Upper lobe of right lung (tissue), 1 donor: ENCODE data around the gene GIGYF1. TPM values are rescaled to one million over a fixed set of nuclear protein-coding genes. Genes with fewer than 3 reads are reported as not detected.

Source experiments
- ATAC-seq: fragments of 200-7000 bp; cut with Tn5 transposase; one replicate; pipeline ENCODE4 v1.9.1; 2020; ENCODE audit warnings: mild to moderate bottlenecking, moderate library complexity
- DNase-seq: peaks from one replicate; pipeline ENCODE4 v3.0.0-alpha.2; 2020
- H3K27ac ChIP-seq: fragments of 200-600 bp; one replicate; pipeline ENCODE4 v1.8.0; 2022
- H3K27me3 ChIP-seq: fragments of 200-600 bp; one replicate; pipeline ENCODE4 v1.8.0; 2022; ENCODE audit warnings: mild to moderate bottlenecking
- H3K36me3 ChIP-seq: fragments of 200-600 bp; one replicate; pipeline ENCODE4 v1.8.0; 2022
- H3K4me1 ChIP-seq: fragments of 200-600 bp; one replicate; pipeline ENCODE4 v1.8.0; 2022
- H3K4me3 ChIP-seq: fragments of 200-600 bp; one replicate; pipeline ENCODE4 v1.8.0; 2022; ENCODE audit warnings: mild to moderate bottlenecking
- H3K9me3 ChIP-seq: fragments of 200-600 bp; one replicate; pipeline ENCODE4 v1.8.0; 2022
- intact Hi-C: fragments of 100-400 bp; cut with DNase I; formaldehyde crosslinking; loops from one replicate; pipeline ENCODE4 v1.11.0; 2022
- total RNA-seq: library from RNA; stranded (reverse); fragmentation: NEBNext Ultra II Directional; extraction: Animal tissue kit (Norgen Biotek cat#: 25700); gene quantifications from one replicate; pipeline ENCODE4 v1.2.1, GENCODE V29; 2021
- TF ChIP-seq, protein P1 (sequence below): fragments of 200-600 bp; IDR thresholded peaks from one replicate; pipeline ENCODE4 v1.8.0; 2022; ENCODE audit warnings: antibody characterized with exemption
- donor health status: DM: no; HTN: yes; CAD: no; lungs with severe emphysema.

Gene GIGYF1
- total RNA-seq, 1 donor from 2014 or later: 44.5 TPM

DNA sequence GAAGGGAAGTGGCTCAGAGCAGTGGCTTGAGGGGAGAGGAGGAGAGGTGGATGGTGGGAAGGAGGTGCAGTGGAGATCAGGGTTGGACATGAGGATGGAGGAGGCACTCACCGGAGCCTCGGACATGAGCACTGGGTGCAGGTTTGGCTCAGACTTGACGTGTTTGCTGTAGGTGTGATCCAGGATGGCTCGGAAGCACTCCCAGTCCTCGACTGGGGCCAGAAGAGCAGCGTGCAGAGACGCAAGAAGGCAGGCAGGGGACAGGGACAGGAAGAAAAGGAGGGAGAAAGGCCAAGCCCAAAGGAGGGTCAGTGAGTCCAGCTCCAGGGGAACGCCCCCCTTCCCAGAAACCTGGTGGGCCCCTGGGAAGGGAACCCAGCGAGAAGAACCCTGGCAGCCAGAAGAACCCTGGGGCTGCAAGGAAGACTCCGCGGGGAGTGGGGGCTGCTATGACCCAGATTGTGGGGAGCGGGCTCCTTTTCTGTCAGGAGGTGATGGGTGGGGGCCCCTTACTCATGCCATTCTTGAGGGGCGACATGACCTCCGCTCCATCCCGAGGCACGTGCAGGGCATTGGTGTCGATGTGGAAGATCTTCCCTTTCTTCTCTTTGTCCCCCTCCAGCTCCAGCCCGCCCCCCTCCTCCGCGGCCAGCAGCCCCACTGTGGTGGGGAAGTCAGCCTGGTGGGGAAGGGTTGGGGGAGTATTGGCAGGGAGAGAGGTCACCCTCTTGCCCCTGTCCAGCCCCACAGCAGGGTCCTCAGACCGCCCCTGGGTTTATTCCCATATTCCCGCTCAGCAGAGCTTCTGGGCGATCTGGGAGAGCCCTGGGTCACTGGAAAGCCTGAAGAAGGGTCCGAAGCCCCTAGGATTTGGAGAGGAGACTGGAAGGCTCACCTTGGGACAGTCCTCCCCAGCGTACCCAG, 38.9 kb downstream of the GIGYF1 start:
- intact Hi-C loops: no loop called here
- ATAC-seq: no peak
- H3K4me3 ChIP-seq: no peak overlapping the region

DNA sequence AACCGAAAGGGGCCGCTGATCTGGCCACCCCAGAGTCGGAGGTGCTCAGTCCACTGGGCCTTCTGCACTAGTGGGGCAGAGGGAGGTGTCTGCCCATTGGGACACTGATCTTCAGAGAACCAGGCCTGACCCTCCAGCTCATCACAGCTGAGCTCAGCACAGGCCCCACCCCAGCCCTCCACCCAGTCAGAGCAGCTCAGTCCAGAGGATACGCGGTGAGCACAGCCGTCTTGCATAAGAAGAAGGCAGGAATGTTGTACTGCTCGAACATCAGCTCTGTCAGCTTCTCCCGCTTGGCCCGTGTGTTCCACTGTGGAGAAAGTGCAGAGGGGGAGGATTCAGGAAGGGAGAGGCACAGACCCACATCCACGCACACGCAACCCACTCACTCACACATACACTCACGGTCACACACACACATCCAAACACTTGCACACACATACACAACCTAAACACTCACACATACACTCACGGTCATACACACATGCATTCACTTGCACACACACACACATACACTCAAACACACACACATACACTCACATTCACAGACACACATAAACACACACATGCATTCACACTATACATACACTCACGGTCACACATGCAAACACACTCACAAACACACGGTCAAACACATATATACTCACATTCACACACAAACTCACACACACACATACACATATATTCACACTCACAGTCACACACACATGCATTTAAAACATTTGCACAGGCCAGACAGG, 44.1 kb downstream of the GIGYF1 start:
- no peaks in the 10 kb centered on the region for H3K4me1 ChIP-seq
- DNase-seq (no peak), ATAC-seq (no peak)
- no peak overlapping the region for H3K27ac ChIP-seq
- H3K36me3 ChIP-seq: no peaks in the 10 kb centered on the region
- H3K9me3 ChIP-seq: no peaks in the 10 kb centered on the region
- peaks cover 25% of the 10 kb centered on the region for H3K27me3 ChIP-seq
- intact Hi-C loops: no loop called here
- TF ChIP-seq, protein P1, sequence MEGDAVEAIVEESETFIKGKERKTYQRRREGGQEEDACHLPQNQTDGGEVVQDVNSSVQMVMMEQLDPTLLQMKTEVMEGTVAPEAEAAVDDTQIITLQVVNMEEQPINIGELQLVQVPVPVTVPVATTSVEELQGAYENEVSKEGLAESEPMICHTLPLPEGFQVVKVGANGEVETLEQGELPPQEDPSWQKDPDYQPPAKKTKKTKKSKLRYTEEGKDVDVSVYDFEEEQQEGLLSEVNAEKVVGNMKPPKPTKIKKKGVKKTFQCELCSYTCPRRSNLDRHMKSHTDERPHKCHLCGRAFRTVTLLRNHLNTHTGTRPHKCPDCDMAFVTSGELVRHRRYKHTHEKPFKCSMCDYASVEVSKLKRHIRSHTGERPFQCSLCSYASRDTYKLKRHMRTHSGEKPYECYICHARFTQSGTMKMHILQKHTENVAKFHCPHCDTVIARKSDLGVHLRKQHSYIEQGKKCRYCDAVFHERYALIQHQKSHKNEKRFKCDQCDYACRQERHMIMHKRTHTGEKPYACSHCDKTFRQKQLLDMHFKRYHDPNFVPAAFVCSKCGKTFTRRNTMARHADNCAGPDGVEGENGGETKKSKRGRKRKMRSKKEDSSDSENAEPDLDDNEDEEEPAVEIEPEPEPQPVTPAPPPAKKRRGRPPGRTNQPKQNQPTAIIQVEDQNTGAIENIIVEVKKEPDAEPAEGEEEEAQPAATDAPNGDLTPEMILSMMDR: no peak
- no peak overlapping the region for H3K4me3 ChIP-seq

More for the DNA sequence above, 38.9 kb downstream of the GIGYF1 start:
- Histone ChIP-seq H3K36me3 (no peaks in the 10 kb centered on the region), H3K27me3 (peaks cover 48% of the 10 kb centered on the region), H3K27ac (no peak overlapping the region), H3K9me3 (no peaks in the 10 kb centered on the region), H3K4me1 (no peaks in the 10 kb centered on the region)
- DNase-seq: no peak
- TF ChIP-seq, protein P1: no peak

DNA sequence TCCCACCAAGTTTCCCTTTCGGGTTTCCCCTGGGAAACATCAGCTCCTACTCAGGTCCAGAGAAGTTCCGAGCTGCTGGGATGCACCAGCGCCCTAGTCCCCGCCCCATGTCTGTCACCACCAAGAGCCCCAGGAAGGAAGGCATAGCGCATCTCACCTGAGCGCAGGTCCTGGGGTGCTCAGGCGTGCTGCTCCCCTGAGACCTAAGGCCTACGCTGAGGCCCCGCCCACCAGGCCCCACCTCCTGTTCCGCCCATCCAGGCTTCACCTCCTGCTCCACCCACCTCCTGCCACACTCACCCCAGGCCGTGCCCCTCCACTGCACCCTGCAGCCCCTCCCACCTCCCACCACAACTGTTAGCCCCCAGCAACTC, 51.5 kb downstream of the GIGYF1 start:
- intact Hi-C loops: no loop called here

DNA sequence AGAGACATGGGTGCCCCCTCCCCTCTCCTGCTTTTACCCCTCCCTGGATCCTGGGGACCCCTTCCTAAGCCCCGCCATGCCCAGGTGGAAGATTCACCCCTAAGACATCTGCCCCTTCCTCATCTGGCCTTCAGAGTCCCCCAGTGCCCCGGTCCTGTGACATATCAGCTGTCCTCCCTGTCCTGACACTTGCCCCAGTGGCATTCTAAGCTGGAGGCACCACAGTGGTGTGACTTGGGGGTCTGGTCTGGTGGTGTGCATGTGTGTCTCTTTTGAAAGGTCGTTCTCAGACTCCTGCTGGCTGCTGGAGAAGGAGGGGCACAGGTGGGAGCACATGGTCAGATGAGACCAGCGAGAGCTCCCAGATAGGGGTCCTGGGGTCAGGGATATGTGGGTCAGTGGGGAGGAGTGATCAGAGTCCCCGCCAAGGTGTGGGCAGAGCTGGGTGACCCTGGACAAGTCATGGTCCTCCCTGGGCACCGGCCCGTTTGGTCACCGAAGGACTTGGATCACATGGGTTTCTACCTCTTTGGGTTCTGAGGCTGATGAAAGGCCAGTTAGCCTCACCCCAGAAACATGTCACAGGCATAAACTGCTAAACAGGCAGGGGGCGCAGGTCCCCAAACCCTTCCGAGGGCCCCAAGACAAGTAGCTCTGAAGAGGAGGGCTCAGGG, 52.1 kb downstream of the GIGYF1 start:
- intact Hi-C loops: no loop called here
- Histone ChIP-seq H3K36me3 (no peaks in the 10 kb centered on the region), H3K4me3 (no peak overlapping the region), H3K4me1 (no peaks in the 10 kb centered on the region), H3K9me3 (no peaks in the 10 kb centered on the region), H3K27ac (no peak overlapping the region), H3K27me3 (peaks cover 6% of the 10 kb centered on the region)
- no peak for ATAC-seq
- TF ChIP-seq, protein P1: no peak
- DNase-seq: no peak

More for the DNA sequence above, 51.5 kb downstream of the GIGYF1 start:
- no peak overlapping the region for H3K27ac ChIP-seq
- TF ChIP-seq, protein P1: no peak
- no peaks in the 10 kb centered on the region for H3K9me3 ChIP-seq
- no peaks in the 10 kb centered on the region for H3K36me3 ChIP-seq
- ATAC-seq: peak; percentile 52
- peaks cover 7% of the 10 kb centered on the region for H3K27me3 ChIP-seq
- no peaks in the 10 kb centered on the region for H3K4me1 ChIP-seq
- H3K4me3 ChIP-seq: no peak overlapping the region
- DNase-seq: no peak

DNA sequence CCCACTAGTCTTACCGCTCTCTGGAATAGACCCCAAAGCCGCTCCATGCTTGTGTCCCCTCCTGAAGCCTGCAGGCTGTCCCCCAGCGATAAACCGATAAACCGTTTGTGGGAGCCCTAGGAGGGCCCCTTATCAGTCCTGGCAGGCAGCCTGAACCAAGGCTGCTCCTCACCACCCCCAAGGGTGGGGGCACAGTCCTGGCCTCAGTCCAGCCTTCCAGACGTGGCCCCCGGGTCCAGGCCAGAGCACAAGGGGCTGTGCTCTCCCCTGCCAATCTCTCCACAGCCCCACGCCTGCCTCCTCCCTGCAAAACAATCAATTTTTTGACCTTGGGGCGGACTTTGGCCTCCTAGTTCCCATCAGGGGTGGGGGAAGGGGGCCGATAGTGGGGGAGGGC, 52.6 kb downstream of the GIGYF1 start, which contains the start of gene TFR2:
TSS of gene TFR2 (minus strand) at position 90 of the 397 bp plus-strand sequence. CDS start at position 47, 43 bp downstream.
- intact Hi-C loops: no loop called here
- Histone ChIP-seq H3K27ac (no peak within 1 kb of the TSS), H3K4me1 (no peaks in the 10 kb centered on the region), H3K36me3 (no peaks in the 10 kb centered on the region), H3K4me3 (no peak within 1 kb of the TSS), H3K27me3 (peaks cover under 1% of the 10 kb centered on the region), H3K9me3 (no peaks in the 10 kb centered on the region)
- ATAC-seq: no peak
- no peak for DNase-seq
- TF ChIP-seq, protein P1: no peak
